Measurements from ENCODE around the gene SLA2.
"Not testable (repeated sequence)": the region's sequence is repeated elsewhere in the genome, so short reads cannot be mapped to it uniquely, and the experiment has no call there.

- TF ChIP-seq CTCF (conservative IDR thresholded peaks at IDR 0.05); ZFX (IDR thresholded peaks at IDR 0.05): not testable (repeated sequence)
These were observed 81.3 kb downstream of the SLA2 start for GRCh38 chr20:36564726-36565121.
